Measurements from ENCODE around the gene NAXD. TPM values are rescaled to one million over a fixed set of nuclear protein-coding genes. Genes with fewer than 3 reads are reported as not detected.
"Not testable (repeated sequence)": the region's sequence is repeated elsewhere in the genome, so short reads cannot be mapped to it uniquely, and the experiment has no call there.

Gene NAXD
- total RNA-seq, 2 experiments from 2014 or later = 20.8 to 21.1 TPM

GRCh38 chr13:110652764-110653163 lies 37.4 kb downstream of the NAXD start:
- Mint-ChIP-seq H3K4me3 (no peak overlapping the region), H3K9me3 (no peaks in the 10 kb centered on the region), H3K27ac (no peak overlapping the region), H3K4me1 (peaks cover 18% of the 10 kb centered on the region), H3K36me3 (peaks cover 23% of the 10 kb centered on the region), H3K27me3 (no peaks in the 10 kb centered on the region)
- DNase-seq = no peak

- Mint-ChIP-seq H3K4me1 (peaks cover 23% of the 10 kb centered on the region), H3K27ac (no peak overlapping the region), H3K9me3 (no peaks in the 10 kb centered on the region), H3K36me3 (peaks cover 28% of the 10 kb centered on the region), H3K4me3 (no peak overlapping the region), H3K27me3 (no peaks in the 10 kb centered on the region)
- DNase-seq = no peak
Measured at GRCh38 chr13:110653271-110653670, 37.9 kb downstream of the NAXD start.

- Mint-ChIP-seq H3K4me1 (peaks cover 27% of the 10 kb centered on the region), H3K36me3 (peaks cover 33% of the 10 kb centered on the region), H3K27ac (no peak overlapping the region), H3K27me3 (no peaks in the 10 kb centered on the region), H3K9me3 (no peaks in the 10 kb centered on the region), H3K4me3 (no peak overlapping the region)
- DNase-seq = no peak
Measured at GRCh38 chr13:110653851-110654250, 38.5 kb downstream of the NAXD start.

GRCh38 chr13:110657196-110657595 lies 41.9 kb downstream of the NAXD start:
- Mint-ChIP-seq H3K4me1 (peaks cover 39% of the 10 kb centered on the region), H3K27me3 (no peaks in the 10 kb centered on the region), H3K4me3 (no peak overlapping the region), H3K27ac (no peak overlapping the region), H3K9me3 (peaks cover 4% of the 10 kb centered on the region), H3K36me3 (peaks cover 55% of the 10 kb centered on the region)
- no peak for DNase-seq

GRCh38 chr13:110658218-110658911 lies 43.0 kb downstream of the NAXD start:
- not testable (repeated sequence) for H3K27me3 Mint-ChIP-seq, H3K4me3 Mint-ChIP-seq, DNase-seq, H3K9me3 Mint-ChIP-seq
- Mint-ChIP-seq H3K4me1 (peaks cover 36% of the 10 kb centered on the region), H3K27ac (peak overlapping the region; percentile 43), H3K36me3 (peaks cover 66% of the 10 kb centered on the region)

- no peak for DNase-seq
- peaks cover 6% of the 10 kb centered on the region for H3K9me3 Mint-ChIP-seq
- H3K27me3 Mint-ChIP-seq = no peaks in the 10 kb centered on the region
- H3K4me3 Mint-ChIP-seq = no peak overlapping the region
- H3K27ac Mint-ChIP-seq = no peak overlapping the region
- H3K36me3 Mint-ChIP-seq = peaks cover 70% of the 10 kb centered on the region
- peaks cover 29% of the 10 kb centered on the region for H3K4me1 Mint-ChIP-seq
Measured at GRCh38 chr13:110661256-110661655, 45.9 kb downstream of the NAXD start.

GRCh38 chr13:110662091-110662490 lies 46.7 kb downstream of the NAXD start:
- H3K4me3 Mint-ChIP-seq = no peak overlapping the region
- peaks cover 25% of the 10 kb centered on the region for H3K4me1 Mint-ChIP-seq
- no peaks in the 10 kb centered on the region for H3K27me3 Mint-ChIP-seq
- no peak for DNase-seq
- peaks cover 6% of the 10 kb centered on the region for H3K9me3 Mint-ChIP-seq
- peaks cover 70% of the 10 kb centered on the region for H3K36me3 Mint-ChIP-seq
- no peak overlapping the region for H3K27ac Mint-ChIP-seq

GRCh38 chr13:110662777-110663443 lies 47.6 kb downstream of the NAXD start:
- Mint-ChIP-seq H3K36me3 (peaks cover 66% of the 10 kb centered on the region), H3K4me1 (peaks cover 19% of the 10 kb centered on the region), H3K27me3 (no peaks in the 10 kb centered on the region), H3K27ac (no peak overlapping the region), H3K4me3 (no peak overlapping the region), H3K9me3 (peaks cover 6% of the 10 kb centered on the region)
- no peak for DNase-seq

- no peak overlapping the region for H3K4me3 Mint-ChIP-seq
- peaks cover 6% of the 10 kb centered on the region for H3K9me3 Mint-ChIP-seq
- H3K36me3 Mint-ChIP-seq = peaks cover 64% of the 10 kb centered on the region
- H3K27ac Mint-ChIP-seq = no peak overlapping the region
- H3K4me1 Mint-ChIP-seq = peaks cover 13% of the 10 kb centered on the region
- H3K27me3 Mint-ChIP-seq = no peaks in the 10 kb centered on the region
- DNase-seq = no peak
Measured at GRCh38 chr13:110663491-110663890, 48.1 kb downstream of the NAXD start.

- Mint-ChIP-seq H3K36me3 (peaks cover 65% of the 10 kb centered on the region), H3K4me3 (no peak overlapping the region), H3K27me3 (no peaks in the 10 kb centered on the region), H3K27ac (peak overlapping the region; percentile 25), H3K9me3 (peaks cover 6% of the 10 kb centered on the region), H3K4me1 (peaks cover 10% of the 10 kb centered on the region)
- no peak for DNase-seq
Measured at GRCh38 chr13:110664041-110664440, 48.7 kb downstream of the NAXD start.

GRCh38 chr13:110664673-110665072 lies 49.3 kb downstream of the NAXD start:
- H3K4me3 Mint-ChIP-seq = no peak overlapping the region
- H3K27ac Mint-ChIP-seq = no peak overlapping the region
- peaks cover 7% of the 10 kb centered on the region for H3K4me1 Mint-ChIP-seq
- DNase-seq = no peak
- H3K27me3 Mint-ChIP-seq = no peaks in the 10 kb centered on the region
- H3K9me3 Mint-ChIP-seq = peaks cover 6% of the 10 kb centered on the region
- peaks cover 64% of the 10 kb centered on the region for H3K36me3 Mint-ChIP-seq

- Mint-ChIP-seq H3K27ac (no peak overlapping the region), H3K36me3 (peaks cover 65% of the 10 kb centered on the region), H3K27me3 (no peaks in the 10 kb centered on the region), H3K4me1 (peaks cover 1% of the 10 kb centered on the region), H3K4me3 (no peak overlapping the region), H3K9me3 (peaks cover 3% of the 10 kb centered on the region)
- DNase-seq = no peak
Measured at GRCh38 chr13:110665491-110666254, 50.3 kb downstream of the NAXD start.

GRCh38 chr13:110666255-110666533 lies 50.8 kb downstream of the NAXD start:
- Mint-ChIP-seq H3K9me3 (peaks cover 7% of the 10 kb centered on the region), H3K4me1 (peaks cover 6% of the 10 kb centered on the region), H3K27ac (no peak overlapping the region), H3K4me3 (no peak overlapping the region), H3K27me3 (no peaks in the 10 kb centered on the region), H3K36me3 (peaks cover 66% of the 10 kb centered on the region)
- no peak for DNase-seq

GRCh38 chr13:110669036-110669435 lies 53.7 kb downstream of the NAXD start:
- DNase-seq = no peak
- peaks cover 67% of the 10 kb centered on the region for H3K36me3 Mint-ChIP-seq
- no peaks in the 10 kb centered on the region for H3K27me3 Mint-ChIP-seq
- H3K27ac Mint-ChIP-seq = no peak overlapping the region
- peaks cover 8% of the 10 kb centered on the region for H3K9me3 Mint-ChIP-seq
- H3K4me3 Mint-ChIP-seq = no peak overlapping the region
- peaks cover 11% of the 10 kb centered on the region for H3K4me1 Mint-ChIP-seq

- not testable (repeated sequence) for DNase-seq, H3K9me3 Mint-ChIP-seq, H3K27ac Mint-ChIP-seq, H3K4me3 Mint-ChIP-seq, H3K27me3 Mint-ChIP-seq
- peaks cover 74% of the 10 kb centered on the region for H3K36me3 Mint-ChIP-seq
- H3K4me1 Mint-ChIP-seq = peaks cover 11% of the 10 kb centered on the region
Measured at GRCh38 chr13:110669814-110670213, 54.5 kb downstream of the NAXD start.
